H1 (cell line): Measurements from ENCODE around the gene SGMS1. TPM values are rescaled to one million over a fixed set of nuclear protein-coding genes. Genes with fewer than 3 reads are reported as not detected.
A peak's percentile ranks its signal among the peaks of the same experiment; 100 is the strongest.

Experiments used
- ATF3 ChIP-seq: IDR thresholded peaks from 2 replicates; pipeline ENCODE4 v1.6.1; 2011; ENCODE audit warnings: low read depth, mild to moderate bottlenecking, low read length; ENCODE audit not compliant: insufficient read depth
- CBX5 ChIP-seq: fragments of 300-800, 300-1000 bp; sonication (generic); IDR thresholded peaks from 2 replicates; pipeline ENCODE4 v1.7.1; 2016; ENCODE audit warnings: antibody characterized with exemption, low read length, low read depth
- CBX8 ChIP-seq: fragments of 300-800, 300-1000 bp; sonication (generic); IDR thresholded peaks from 2 replicates; pipeline ENCODE4 v1.7.1; 2016; ENCODE audit warnings: low read depth, low read length, borderline replicate concordance
- CHD2 ChIP-seq: IDR thresholded peaks from 2 replicates; pipeline ENCODE4 v1.6.1; 2012; ENCODE audit warnings: low read length, improper control_type of control experiment
- CREB1 ChIP-seq: IDR thresholded peaks from 2 replicates; pipeline ENCODE4 v1.6.1; 2012; ENCODE audit warnings: inconsistent platforms
- EZH2 ChIP-seq: fragments of 200-600 bp; sonication (generic); IDR thresholded peaks from 2 replicates; pipeline ENCODE4 v1.7.1; 2012; ENCODE audit warnings: low read depth, mild to moderate bottlenecking, moderate library complexity, low read length, inconsistent platforms; ENCODE audit not compliant: severe bottlenecking
- HDAC6 ChIP-seq: IDR thresholded peaks from one replicate; pipeline ENCODE4 v1.7.1; 2012; ENCODE audit warnings: low read depth, mild to moderate bottlenecking, inconsistent platforms, low read length, moderate library complexity
- KDM1A ChIP-seq: fragments of 200-600, 300-600 bp; sonication (generic); IDR thresholded peaks from 2 replicates; pipeline ENCODE4 v1.7.1; 2016; ENCODE audit warnings: mild to moderate bottlenecking, low read length, borderline replicate concordance
- KDM4A ChIP-seq: IDR thresholded peaks from one replicate; pipeline ENCODE4 v1.7.1; 2012; ENCODE audit warnings: low read depth, mild to moderate bottlenecking, moderate library complexity, low read length, inconsistent platforms; ENCODE audit not compliant: severe bottlenecking
- MAX ChIP-seq: IDR thresholded peaks from 2 replicates; pipeline ENCODE4 v1.6.1; 2012; ENCODE audit warnings: inconsistent platforms
- NRF1 ChIP-seq: IDR thresholded peaks from 2 replicates; pipeline ENCODE4 v1.6.1; 2011; ENCODE audit warnings: mild to moderate bottlenecking, low read depth, low read length, improper control_type of control experiment
- POU5F1 ChIP-seq: IDR thresholded peaks from 2 replicates; pipeline ENCODE4 v1.6.1; 2011; ENCODE audit warnings: low read depth, mild to moderate bottlenecking, low read length, moderate library complexity
- RNF2 ChIP-seq: fragments of 200-900, 300-1000 bp; sonication (generic); IDR thresholded peaks from 2 replicates; pipeline ENCODE4 v1.7.1; 2016; ENCODE audit warnings: borderline replicate concordance, low read depth, mild to moderate bottlenecking, antibody characterized with exemption, low read length; ENCODE audit not compliant: poor library complexity, severe bottlenecking; ENCODE audit errors: missing control alignments
- SIN3A ChIP-seq, 2 experiments: IDR thresholded peaks in 1 of 2; conservative IDR thresholded peaks in 1 of 2; 2 replicates each; pipeline ENCODE4 v1.6.1; 2011 to 2012; ENCODE audit warnings: low read length in 2 of 2, improper control_type of control experiment in 1 of 2, low read depth in 1 of 2, mild to moderate bottlenecking in 1 of 2
- SIX5 ChIP-seq: IDR thresholded peaks from 2 replicates; pipeline ENCODE4 v1.6.1; 2011; ENCODE audit warnings: mild to moderate bottlenecking, low read depth, low read length
- SUZ12 ChIP-seq: fragments of 200-600 bp; sonication (generic); IDR thresholded peaks from 2 replicates; pipeline ENCODE4 v1.6.1; 2012; ENCODE audit warnings: mild to moderate bottlenecking, inconsistent platforms, low read length, moderate library complexity, mixed read lengths
- TBP ChIP-seq: IDR thresholded peaks from 2 replicates; pipeline ENCODE4 v1.6.1; 2011; ENCODE audit warnings: low read depth, low read length, improper control_type of control experiment
- TCF12 ChIP-seq: IDR thresholded peaks from 2 replicates; pipeline ENCODE4 v1.6.1; 2011; ENCODE audit warnings: low read depth, mild to moderate bottlenecking, low read length
- TEAD4 ChIP-seq: IDR thresholded peaks from 2 replicates; pipeline ENCODE4 v1.6.1; 2012; ENCODE audit warnings: low read depth, low read length, inconsistent platforms, mixed read lengths
- USF2 ChIP-seq: IDR thresholded peaks from 2 replicates; pipeline ENCODE4 v1.6.1; 2011; ENCODE audit warnings: low read length, improper control_type of control experiment
- YY1 ChIP-seq: IDR thresholded peaks from 2 replicates; pipeline ENCODE4 v1.6.1; 2011; ENCODE audit warnings: low read depth, mild to moderate bottlenecking, low read length
- polyA plus RNA-seq, 7 experiments: library from polyadenylated mRNA; depleted of rRNA in 3 of 7; stranded (reverse) in 5 of 7; unstranded in 2 of 7; fragments of >200 nt in 5 of 7; fragments of 200-250 nt in 2 of 7; gene quantifications; 1 replicate in 5 of 7; 2 replicates in 1 of 7; 4 replicates in 1 of 7; pipeline versions ENCODE4 v1.2.1 to v1.2.3, GENCODE V29; 2011 to 2013; ENCODE audit warnings: missing spikeins in 2 of 7, mixed read lengths in 2 of 7
- total RNA-seq: library from RNA; stranded (reverse); fragmentation: NEBNext Ultra II Directional; extraction: Animal tissue kit (Norgen Biotek cat#: 25700); gene quantifications from 2 replicates; pipeline ENCODE4 v1.2.1, GENCODE V29; 2021

Gene SGMS1
- total and polyA plus RNA-seq, 2 of the 8 experiments (the other 6 are each of a cell fraction or from before 2014, with no cell fraction given): 6.0 to 15.6 TPM

- no peak for TF ChIP-seq NRF1
- TF ChIP-seq KDM4A: peak; percentile 67
- TF ChIP-seq TBP: peak; percentile 33; the same call in 1 of the 2 replicates
- 0 out of 4 replicates have a peak, but pooled peaks of 1 of the 2 experiments have one; percentile 13 for TF ChIP-seq SIN3A (conservative IDR thresholded peaks at IDR 0.05 in 1 of 2, IDR thresholded peaks at IDR 0.05 in 1 of 2; ENCODE audit: low read depth in 1 of 2, low read length in 2 of 2)
- TF ChIP-seq SIX5: no peak
- no peak for TF ChIP-seq EZH2
- TF ChIP-seq CREB1: no peak
- no peak for TF ChIP-seq HDAC6
- TF ChIP-seq YY1: peak; percentile 87
- no peak for TF ChIP-seq CHD2
- no peak for TF ChIP-seq CBX8
- TF ChIP-seq POU5F1: no peak
- 0 out of 2 replicates have a peak, but pooled peaks have one; percentile 14 for TF ChIP-seq TEAD4
- TF ChIP-seq KDM1A: no peak
- peak; percentile 76 for TF ChIP-seq USF2
- TF ChIP-seq CBX5: no peak
- TF ChIP-seq SUZ12: no peak
- peak; percentile 74 for TF ChIP-seq MAX
- TF ChIP-seq RNF2: no peak
- no peak for TF ChIP-seq TCF12
- no peak for TF ChIP-seq ATF3
Observed at GRCh38 chr10:50624866-50625501, 1.2 kb upstream of the SGMS1 start (continued).
